GM10266 (cell line): Measurements from ENCODE around the gene ANO2.

Experiments
- DNase-seq: peaks from one replicate; pipeline ENCODE4 v3.0.0; 2012; ENCODE audit errors: extremely low spot score
- CTCF ChIP-seq: IDR thresholded peaks from 2 replicates; pipeline ENCODE4 v1.5.1; 2012; ENCODE audit warnings: mild to moderate bottlenecking, low read depth; ENCODE audit not compliant: control insufficient read depth, insufficient read depth; ENCODE audit errors: missing control alignments

ANO2 gene

GRCh38 chr12:5865397-5865796 is 79.7 kb downstream of the ANO2 start:
- no peak for DNase-seq
- no peak for TF ChIP-seq CTCF

DNA sequence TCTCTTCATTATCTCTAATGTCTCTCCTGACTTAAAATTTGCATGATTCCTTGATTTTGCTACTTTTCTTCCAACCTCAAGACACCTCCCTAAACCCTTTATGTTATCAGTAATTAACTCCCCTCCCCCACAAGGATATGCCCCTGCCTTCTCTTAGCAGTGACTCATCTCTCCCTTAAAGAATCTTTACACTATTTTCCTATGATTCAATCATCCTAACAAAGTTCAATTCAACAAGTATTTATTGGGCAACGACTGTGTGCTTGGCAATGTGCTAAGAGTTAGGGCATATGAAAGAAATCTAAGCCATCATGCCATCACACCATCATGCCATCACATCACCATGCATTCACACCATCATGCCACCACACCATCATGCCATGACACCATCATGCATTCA is 80.1 kb downstream of the ANO2 start:
- TF ChIP-seq CTCF = no peak
- DNase-seq = no peak

GRCh38 chr12:5864301-5864700 is 80.8 kb downstream of the ANO2 start:
- no peak for TF ChIP-seq CTCF
- DNase-seq = no peak

- TF ChIP-seq CTCF = no peak
- no peak for DNase-seq
Measured at GRCh38 chr12:5861416-5861815, 83.6 kb downstream of the ANO2 start.

- no peak for TF ChIP-seq CTCF
- no peak for DNase-seq
Measured at GRCh38 chr12:5856692-5857091, 88.4 kb downstream of the ANO2 start.

- no peak for DNase-seq
- TF ChIP-seq CTCF = no peak
Measured at GRCh38 chr12:5846950-5847349, 98.1 kb downstream of the ANO2 start.

GRCh38 chr12:5840944-5841343 is 104.1 kb downstream of the ANO2 start:
- no peak for DNase-seq

More at GRCh38 chr12:5840944-5841343, 104.1 kb downstream of the ANO2 start:
- TF ChIP-seq CTCF = no peak
